ENCODE measurements around the gene CEP128.

The CEP128 gene

DNA sequence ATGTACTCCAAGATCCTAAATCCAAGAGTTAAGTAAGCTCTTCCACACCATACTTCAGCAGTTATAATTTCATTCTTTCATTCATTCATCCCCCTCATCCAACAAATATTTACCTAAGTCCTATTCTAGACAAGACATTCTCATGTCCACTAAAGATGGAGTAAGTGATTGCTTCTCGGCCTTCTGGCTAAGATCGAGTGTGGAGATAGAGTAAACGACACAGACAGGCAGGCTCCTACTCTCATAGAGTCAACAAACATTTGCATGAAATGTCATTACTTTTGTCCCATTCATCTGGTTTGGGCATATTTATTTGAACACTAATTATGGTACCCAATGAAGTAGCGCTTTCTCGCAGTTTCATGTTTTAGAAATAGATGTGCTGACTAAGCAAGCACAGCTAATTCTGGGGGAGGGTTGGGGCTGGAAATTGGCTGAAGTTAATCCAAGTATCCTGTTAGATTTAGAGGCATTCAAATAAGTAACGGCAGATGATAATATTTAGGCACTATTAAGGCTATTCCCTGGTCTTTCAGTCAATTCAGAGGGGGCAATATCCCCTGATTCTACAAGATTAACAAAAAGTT, 176.5 kb downstream of the CEP128 start:
- TF ChIP-seq, protein P1, sequence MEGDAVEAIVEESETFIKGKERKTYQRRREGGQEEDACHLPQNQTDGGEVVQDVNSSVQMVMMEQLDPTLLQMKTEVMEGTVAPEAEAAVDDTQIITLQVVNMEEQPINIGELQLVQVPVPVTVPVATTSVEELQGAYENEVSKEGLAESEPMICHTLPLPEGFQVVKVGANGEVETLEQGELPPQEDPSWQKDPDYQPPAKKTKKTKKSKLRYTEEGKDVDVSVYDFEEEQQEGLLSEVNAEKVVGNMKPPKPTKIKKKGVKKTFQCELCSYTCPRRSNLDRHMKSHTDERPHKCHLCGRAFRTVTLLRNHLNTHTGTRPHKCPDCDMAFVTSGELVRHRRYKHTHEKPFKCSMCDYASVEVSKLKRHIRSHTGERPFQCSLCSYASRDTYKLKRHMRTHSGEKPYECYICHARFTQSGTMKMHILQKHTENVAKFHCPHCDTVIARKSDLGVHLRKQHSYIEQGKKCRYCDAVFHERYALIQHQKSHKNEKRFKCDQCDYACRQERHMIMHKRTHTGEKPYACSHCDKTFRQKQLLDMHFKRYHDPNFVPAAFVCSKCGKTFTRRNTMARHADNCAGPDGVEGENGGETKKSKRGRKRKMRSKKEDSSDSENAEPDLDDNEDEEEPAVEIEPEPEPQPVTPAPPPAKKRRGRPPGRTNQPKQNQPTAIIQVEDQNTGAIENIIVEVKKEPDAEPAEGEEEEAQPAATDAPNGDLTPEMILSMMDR (IDR thresholded peaks at IDR 0.05; ENCODE audit: low read depth, low read length, missing control alignments) = no peak
- no peak for DNase-seq (ENCODE audit: low read depth)
- H3K4me3 ChIP-seq (ENCODE audit: low read depth, low read length) = no peak overlapping the region
- in situ Hi-C loops (cut with HindIII; ENCODE audit: low sequenced_read_pairs) = loop anchor here (5.0 kb wide), 1 partner anchor 33 kb away; no protein-coding TSS in a partner anchor

DNA sequence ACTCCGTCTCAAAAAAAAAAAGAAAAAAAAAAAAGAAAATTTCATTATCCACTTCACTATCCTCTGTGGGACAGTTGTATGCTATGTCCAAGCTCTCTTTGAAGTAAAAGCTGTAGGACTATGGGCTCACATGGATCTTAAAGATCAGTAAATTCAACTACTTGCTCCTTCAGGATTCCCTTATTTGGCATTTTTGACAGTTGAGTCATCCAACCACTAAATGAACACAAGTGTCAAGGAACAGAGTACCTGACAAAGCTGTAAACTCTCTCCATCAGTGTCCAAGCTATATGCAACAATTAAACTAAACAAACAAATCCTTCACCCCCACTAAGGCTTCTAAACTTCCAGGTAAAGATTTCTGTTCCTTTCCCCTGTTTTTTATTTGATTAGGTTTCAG, 177.0 kb downstream of the CEP128 start:
- DNase-seq (ENCODE audit: low read depth) = peak; percentile 6
- TF ChIP-seq, protein P1 (IDR thresholded peaks at IDR 0.05; ENCODE audit: low read depth, low read length, missing control alignments) = no peak
- H3K4me3 ChIP-seq (ENCODE audit: low read depth, low read length) = no peak overlapping the region
- in situ Hi-C loops (cut with HindIII; ENCODE audit: low sequenced_read_pairs) = no loop called here

DNA sequence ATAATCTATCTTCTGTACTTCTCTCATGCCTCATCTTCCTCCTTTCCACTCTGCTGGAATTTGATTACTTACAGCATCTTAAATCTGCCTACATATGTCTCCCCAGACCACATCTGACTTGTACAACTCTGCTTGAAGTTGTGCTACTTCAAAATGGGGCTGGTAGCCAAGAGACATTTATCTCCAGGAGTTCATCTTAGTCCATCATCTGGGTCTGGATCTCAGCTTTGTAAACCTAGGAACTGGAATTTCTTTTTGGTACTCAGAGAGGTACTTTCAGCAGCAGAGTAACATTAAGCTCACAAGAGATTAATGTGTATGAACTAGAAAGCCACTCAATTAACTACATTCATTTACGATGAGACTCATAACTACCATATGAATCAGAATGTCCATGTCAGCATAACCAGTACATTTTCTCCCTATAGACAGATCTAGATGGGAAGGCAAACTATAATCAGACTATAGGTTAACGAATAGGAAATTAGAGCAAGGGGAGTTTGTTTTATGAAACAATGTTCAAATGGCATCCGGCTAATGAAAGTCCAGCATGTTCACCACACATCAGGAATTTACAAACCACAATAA, 178.8 kb downstream of the CEP128 start:
- DNase-seq (ENCODE audit: low read depth) = no peak
- no peak overlapping the region for H3K4me3 ChIP-seq (ENCODE audit: low read depth, low read length)
- in situ Hi-C loops (cut with HindIII; ENCODE audit: low sequenced_read_pairs) = no loop called here
- TF ChIP-seq, protein P1 (IDR thresholded peaks at IDR 0.05; ENCODE audit: low read depth, low read length, missing control alignments) = no peak

DNA sequence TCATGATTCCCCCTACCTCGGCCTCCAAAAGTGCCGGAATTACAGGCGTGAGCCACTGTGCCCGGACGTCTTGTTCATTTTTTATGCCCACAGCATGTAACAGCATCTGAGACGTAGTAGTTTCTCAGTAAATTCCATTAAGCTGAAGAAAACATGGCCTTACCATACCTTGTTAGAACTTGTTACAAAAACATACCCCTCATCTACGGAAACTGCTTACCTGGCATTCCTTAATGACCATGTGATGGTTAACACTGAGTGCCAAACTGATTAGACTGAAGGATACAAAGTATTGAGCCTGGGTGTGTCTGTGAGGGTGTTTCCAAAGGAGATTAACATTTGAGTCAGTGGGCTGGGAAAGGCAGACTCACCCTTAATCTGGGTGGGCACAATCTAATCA, 186.8 kb downstream of the CEP128 start:
- TF ChIP-seq, protein P1 (IDR thresholded peaks at IDR 0.05; ENCODE audit: low read depth, low read length, missing control alignments) = no peak
- no peak overlapping the region for H3K4me3 ChIP-seq (ENCODE audit: low read depth, low read length)
- no peak for DNase-seq (ENCODE audit: low read depth)
- in situ Hi-C loops (cut with HindIII; ENCODE audit: low sequenced_read_pairs) = no loop called here

DNA sequence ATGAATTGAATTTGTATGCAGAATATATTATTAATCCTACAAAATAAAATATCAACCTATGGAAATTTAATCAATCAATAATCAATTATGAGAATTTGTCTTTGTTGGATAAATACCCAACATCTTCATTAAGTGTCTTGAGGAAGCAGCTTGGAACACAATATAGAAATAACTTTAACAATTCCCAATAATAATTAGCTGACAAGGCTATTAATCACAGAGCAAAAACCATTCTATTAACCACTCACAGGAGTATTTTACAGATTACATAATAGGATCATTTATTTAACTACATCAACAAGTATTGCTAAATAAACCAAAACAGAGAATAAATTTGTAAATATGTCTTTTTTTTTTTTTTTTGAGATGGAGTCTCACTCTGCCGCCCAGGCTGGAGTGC, 190.3 kb downstream of the CEP128 start:
- TF ChIP-seq, protein P1 (IDR thresholded peaks at IDR 0.05; ENCODE audit: low read depth, low read length, missing control alignments) = no peak
- in situ Hi-C loops (cut with HindIII; ENCODE audit: low sequenced_read_pairs) = no loop called here
- DNase-seq (ENCODE audit: low read depth) = no peak
- H3K4me3 ChIP-seq (ENCODE audit: low read depth, low read length) = no peak overlapping the region

DNA sequence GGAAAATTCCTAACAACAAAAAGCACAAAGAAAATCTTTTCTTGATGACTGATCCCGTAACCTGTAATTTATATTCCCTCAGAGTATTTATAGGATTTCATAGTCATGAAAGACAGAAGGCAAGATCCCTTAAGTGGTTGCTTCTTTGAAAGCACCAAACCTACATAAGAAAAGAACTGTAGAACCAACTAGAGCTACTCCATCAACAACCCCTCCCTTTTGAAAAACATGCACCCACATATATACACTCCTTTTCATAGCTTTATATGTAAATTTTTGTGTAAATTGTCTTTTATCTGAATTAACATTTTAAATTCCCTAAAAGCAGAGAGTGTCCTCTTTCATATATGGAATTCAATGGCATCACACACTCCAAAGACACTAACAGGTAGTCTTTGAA, 215.3 kb downstream of the CEP128 start:
- in situ Hi-C loops (cut with HindIII; ENCODE audit: low sequenced_read_pairs) = no loop called here
- H3K4me3 ChIP-seq (ENCODE audit: low read depth, low read length) = no peak overlapping the region
- no peak for DNase-seq (ENCODE audit: low read depth)
- TF ChIP-seq, protein P1 (IDR thresholded peaks at IDR 0.05; ENCODE audit: low read depth, low read length, missing control alignments) = no peak

Data from astrocyte of the cerebellum (primary cell).